ENCODE measurements around the gene FAM200C. TPM values are rescaled to one million over a fixed set of nuclear protein-coding genes. Genes with fewer than 3 reads are reported as not detected.
A peak's percentile ranks its signal among the peaks of the same experiment; 100 is the strongest.

FAM200C gene
- total RNA-seq, 1 donor = 3.6 TPM

- DNase-seq (ENCODE audit: insufficient read length, low spot score, missing footprints) = peak; percentile 44
- Histone ChIP-seq H2AFZ (ENCODE audit: low read length) (no peak overlapping the region), H3K27ac (ENCODE audit: low read depth, low read length) (no peak overlapping the region), H3K27me3 (ENCODE audit: insufficient read depth, low read length) (no peaks in the 10 kb centered on the region), H3K4me3 (ENCODE audit: insufficient read depth, low read length) (no peak overlapping the region), H3K79me2 (ENCODE audit: insufficient read depth, low read length) (peaks cover 6% of the 10 kb centered on the region), H4K20me1 (ENCODE audit: insufficient read depth, low read length) (no peaks in the 10 kb centered on the region), H3K4me1 (ENCODE audit: insufficient read depth, low read length) (no peaks in the 10 kb centered on the region), H3K9me3 (ENCODE audit: low read depth, low read length) (no peaks in the 10 kb centered on the region), H3K4me2 (ENCODE audit: insufficient read depth, low read length) (no peak overlapping the region), H3K36me3 (ENCODE audit: insufficient read depth, low read length) (no peaks in the 10 kb centered on the region)
- TF ChIP-seq, protein P1, sequence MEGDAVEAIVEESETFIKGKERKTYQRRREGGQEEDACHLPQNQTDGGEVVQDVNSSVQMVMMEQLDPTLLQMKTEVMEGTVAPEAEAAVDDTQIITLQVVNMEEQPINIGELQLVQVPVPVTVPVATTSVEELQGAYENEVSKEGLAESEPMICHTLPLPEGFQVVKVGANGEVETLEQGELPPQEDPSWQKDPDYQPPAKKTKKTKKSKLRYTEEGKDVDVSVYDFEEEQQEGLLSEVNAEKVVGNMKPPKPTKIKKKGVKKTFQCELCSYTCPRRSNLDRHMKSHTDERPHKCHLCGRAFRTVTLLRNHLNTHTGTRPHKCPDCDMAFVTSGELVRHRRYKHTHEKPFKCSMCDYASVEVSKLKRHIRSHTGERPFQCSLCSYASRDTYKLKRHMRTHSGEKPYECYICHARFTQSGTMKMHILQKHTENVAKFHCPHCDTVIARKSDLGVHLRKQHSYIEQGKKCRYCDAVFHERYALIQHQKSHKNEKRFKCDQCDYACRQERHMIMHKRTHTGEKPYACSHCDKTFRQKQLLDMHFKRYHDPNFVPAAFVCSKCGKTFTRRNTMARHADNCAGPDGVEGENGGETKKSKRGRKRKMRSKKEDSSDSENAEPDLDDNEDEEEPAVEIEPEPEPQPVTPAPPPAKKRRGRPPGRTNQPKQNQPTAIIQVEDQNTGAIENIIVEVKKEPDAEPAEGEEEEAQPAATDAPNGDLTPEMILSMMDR (IDR thresholded peaks at IDR 0.05; ENCODE audit: extremely low read depth, low read depth, low read length) = peak; percentile 53
Observed at GRCh38 chr5:160390787-160391696, 8.8 kb downstream of the FAM200C start.

GRCh38 chr5:160387445-160387844, 12.4 kb downstream of the FAM200C start:
- Histone ChIP-seq H3K79me2 (ENCODE audit: insufficient read depth, low read length) (no peaks in the 10 kb centered on the region), H3K4me3 (ENCODE audit: insufficient read depth, low read length) (no peak overlapping the region), H3K4me1 (ENCODE audit: insufficient read depth, low read length) (no peaks in the 10 kb centered on the region), H4K20me1 (ENCODE audit: insufficient read depth, low read length) (no peaks in the 10 kb centered on the region), H3K36me3 (ENCODE audit: insufficient read depth, low read length) (no peaks in the 10 kb centered on the region), H3K27ac (ENCODE audit: low read depth, low read length) (no peak overlapping the region), H3K4me2 (ENCODE audit: insufficient read depth, low read length) (no peak overlapping the region), H2AFZ (ENCODE audit: low read length) (no peak overlapping the region), H3K27me3 (ENCODE audit: insufficient read depth, low read length) (no peaks in the 10 kb centered on the region), H3K9me3 (ENCODE audit: low read depth, low read length) (no peaks in the 10 kb centered on the region)
- TF ChIP-seq, protein P1 (IDR thresholded peaks at IDR 0.05; ENCODE audit: extremely low read depth, low read depth, low read length) = no peak
- no peak for DNase-seq (ENCODE audit: insufficient read length, low spot score, missing footprints)

DNA sequence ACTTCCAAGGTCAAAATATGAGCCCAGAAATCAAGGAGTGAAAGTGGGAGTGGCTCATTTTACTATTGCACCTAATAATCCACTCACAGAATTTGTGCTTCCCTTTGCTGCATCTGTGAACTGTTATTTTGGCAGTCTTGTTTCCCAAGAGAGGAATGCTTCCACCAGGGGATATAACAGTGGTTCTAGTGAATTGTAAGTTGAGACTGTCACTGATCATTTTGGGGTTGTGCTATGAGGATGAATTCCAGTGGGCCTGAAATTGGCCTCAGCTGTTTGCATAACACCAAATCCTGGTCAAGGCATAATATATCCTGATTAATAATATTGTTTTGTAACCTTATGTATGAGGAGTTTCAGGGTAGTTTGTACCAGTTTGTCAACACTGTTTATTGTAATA, 14.4 kb downstream of the FAM200C start:
- no peak overlapping the region for H3K4me2 ChIP-seq (ENCODE audit: insufficient read depth, low read length)
- peaks cover 4% of the 10 kb centered on the region for H3K27me3 ChIP-seq (ENCODE audit: insufficient read depth, low read length)
- H3K4me1 ChIP-seq (ENCODE audit: insufficient read depth, low read length) = no peaks in the 10 kb centered on the region
- no peak overlapping the region for H3K4me3 ChIP-seq (ENCODE audit: insufficient read depth, low read length)
- TF ChIP-seq, protein P1 (IDR thresholded peaks at IDR 0.05; ENCODE audit: extremely low read depth, low read depth, low read length) = no peak
- H2AFZ ChIP-seq (ENCODE audit: low read length) = no peak overlapping the region
- H3K9me3 ChIP-seq (ENCODE audit: low read depth, low read length) = no peaks in the 10 kb centered on the region
- no peaks in the 10 kb centered on the region for H4K20me1 ChIP-seq (ENCODE audit: insufficient read depth, low read length)
- no peaks in the 10 kb centered on the region for H3K79me2 ChIP-seq (ENCODE audit: insufficient read depth, low read length)
- H3K27ac ChIP-seq (ENCODE audit: low read depth, low read length) = no peak overlapping the region
- DNase-seq (ENCODE audit: insufficient read length, low spot score, missing footprints) = no peak
- no peaks in the 10 kb centered on the region for H3K36me3 ChIP-seq (ENCODE audit: insufficient read depth, low read length)

GRCh38 chr5:160384681-160385080, 15.2 kb downstream of the FAM200C start:
- TF ChIP-seq, protein P1 (IDR thresholded peaks at IDR 0.05; ENCODE audit: extremely low read depth, low read depth, low read length) = no peak
- H3K27me3 ChIP-seq (ENCODE audit: insufficient read depth, low read length) = peaks cover 4% of the 10 kb centered on the region
- H3K79me2 ChIP-seq (ENCODE audit: insufficient read depth, low read length) = no peaks in the 10 kb centered on the region
- no peak overlapping the region for H3K4me2 ChIP-seq (ENCODE audit: insufficient read depth, low read length)
- no peak overlapping the region for H3K27ac ChIP-seq (ENCODE audit: low read depth, low read length)
- no peaks in the 10 kb centered on the region for H3K9me3 ChIP-seq (ENCODE audit: low read depth, low read length)
- no peaks in the 10 kb centered on the region for H4K20me1 ChIP-seq (ENCODE audit: insufficient read depth, low read length)
- no peak overlapping the region for H2AFZ ChIP-seq (ENCODE audit: low read length)
- no peaks in the 10 kb centered on the region for H3K36me3 ChIP-seq (ENCODE audit: insufficient read depth, low read length)
- DNase-seq (ENCODE audit: insufficient read length, low spot score, missing footprints) = no peak
- no peak overlapping the region for H3K4me3 ChIP-seq (ENCODE audit: insufficient read depth, low read length)
- H3K4me1 ChIP-seq (ENCODE audit: insufficient read depth, low read length) = no peaks in the 10 kb centered on the region

All from osteoblast (primary cell).